HG02943 (cell line): ENCODE results near the gene CFL1.
"Not testable (repeated sequence)": the region's sequence is repeated elsewhere in the genome, so short reads cannot be mapped to it uniquely, and the experiment has no call there.

ENCODE experiments used
- ATAC-seq: cut with Tn5 transposase; IDR thresholded peaks from one replicate; pipeline ENCODE4 v1.9.1; 2021; ENCODE audit warnings: mild to moderate bottlenecking, low read depth, moderate library complexity; ENCODE audit not compliant: unreplicated experiment

The CFL1 gene

DNA sequence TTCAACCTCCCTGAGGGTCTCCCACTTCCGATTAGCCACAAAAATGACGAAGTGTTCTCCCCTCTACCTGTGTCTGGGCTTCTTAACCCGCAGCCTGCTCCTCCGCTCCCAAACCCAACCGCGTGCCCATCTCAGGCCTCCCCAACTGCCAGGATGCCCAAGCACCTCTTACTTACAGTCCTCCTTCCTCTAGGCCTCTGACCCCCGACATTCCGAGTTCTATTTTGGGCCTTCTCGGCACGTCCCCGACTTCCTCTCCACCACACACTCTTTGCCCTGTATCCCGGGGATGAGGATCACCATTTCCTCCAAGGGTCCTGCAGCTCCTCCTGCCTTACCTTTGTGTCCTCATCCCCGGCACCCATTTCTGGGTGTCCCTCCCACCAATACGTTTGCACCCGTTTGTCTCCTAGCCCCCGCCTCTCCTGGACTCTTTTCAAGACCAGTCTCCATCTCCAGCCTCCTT, 1.9 kb upstream of the CFL1 start:
- ATAC-seq: no peak

DNA sequence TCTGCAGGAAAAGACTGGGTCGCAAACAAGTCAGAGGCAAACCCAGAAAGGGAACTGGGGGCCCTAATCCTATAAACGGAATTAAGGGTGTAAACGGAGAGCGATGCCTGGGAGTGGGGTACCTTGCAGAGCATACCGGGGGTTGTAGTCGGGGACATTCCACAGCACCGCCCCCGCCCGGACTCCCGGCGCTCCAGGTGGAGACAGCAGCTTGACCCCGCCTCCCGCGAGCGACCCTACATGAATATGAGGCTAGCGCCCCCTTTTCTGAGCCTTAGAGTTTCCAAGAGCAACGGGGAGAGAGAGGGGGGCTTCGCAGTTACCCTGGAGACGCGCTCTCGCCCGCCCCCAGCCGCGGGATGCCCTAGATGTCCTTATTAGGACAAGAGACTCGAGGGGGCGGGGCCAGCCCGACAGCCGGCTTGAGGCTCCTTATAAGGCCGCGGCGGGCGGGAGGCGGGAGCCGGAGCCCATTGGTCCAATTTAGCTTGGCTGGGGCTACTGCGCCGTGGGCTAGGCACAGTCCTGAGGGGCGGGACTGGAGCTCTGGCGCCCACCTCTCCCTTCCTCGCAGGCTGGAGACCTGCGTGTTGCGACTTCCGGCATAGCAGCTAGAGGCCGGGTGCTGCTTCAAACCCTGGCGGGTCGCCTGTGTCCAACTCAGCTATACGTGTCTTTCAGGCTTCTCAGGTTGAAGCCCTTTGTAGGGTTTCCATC, 1.3 kb upstream of the CFL1 start:
- ATAC-seq: peak; percentile 52

DNA sequence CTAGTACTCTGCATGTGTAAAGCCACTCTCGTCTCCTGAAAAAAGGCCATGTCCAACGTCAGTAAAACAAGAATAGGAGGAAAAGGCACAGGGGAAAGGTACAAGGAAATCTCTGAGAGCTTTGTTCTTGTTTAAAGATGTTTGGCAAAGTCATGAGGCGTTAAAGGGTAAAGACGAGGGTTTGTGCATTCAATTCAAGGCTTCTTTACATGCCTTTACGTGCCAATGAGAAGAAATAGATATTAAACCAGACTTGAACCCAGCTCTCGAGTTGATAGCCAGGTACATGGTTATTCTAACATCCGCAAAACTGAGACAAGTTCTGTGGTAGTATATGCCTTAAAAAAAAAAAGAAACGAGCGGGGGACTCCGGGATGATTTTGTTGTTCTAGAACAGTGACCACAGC, 704 bp upstream of the CFL1 start:
- no peak for ATAC-seq

DNA sequence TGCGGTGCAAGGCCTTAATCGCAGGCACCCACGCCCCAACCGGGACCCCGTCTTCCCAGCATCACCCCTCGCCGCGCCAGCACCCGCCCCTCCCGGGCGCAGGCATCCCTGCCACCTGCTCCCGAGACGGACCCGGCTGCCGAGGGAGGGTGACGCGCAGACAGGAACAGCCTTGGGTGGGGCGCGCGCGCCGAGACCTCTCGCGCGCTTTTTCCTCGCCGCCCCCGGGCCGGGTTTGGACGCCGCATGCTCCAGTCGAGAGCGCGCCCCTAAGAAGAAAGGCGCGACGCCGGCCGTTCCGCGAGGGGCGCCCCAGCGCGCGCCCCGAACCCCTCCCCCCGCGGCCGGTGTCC, 504 bp downstream of the CFL1 start:
- no peak for ATAC-seq

DNA sequence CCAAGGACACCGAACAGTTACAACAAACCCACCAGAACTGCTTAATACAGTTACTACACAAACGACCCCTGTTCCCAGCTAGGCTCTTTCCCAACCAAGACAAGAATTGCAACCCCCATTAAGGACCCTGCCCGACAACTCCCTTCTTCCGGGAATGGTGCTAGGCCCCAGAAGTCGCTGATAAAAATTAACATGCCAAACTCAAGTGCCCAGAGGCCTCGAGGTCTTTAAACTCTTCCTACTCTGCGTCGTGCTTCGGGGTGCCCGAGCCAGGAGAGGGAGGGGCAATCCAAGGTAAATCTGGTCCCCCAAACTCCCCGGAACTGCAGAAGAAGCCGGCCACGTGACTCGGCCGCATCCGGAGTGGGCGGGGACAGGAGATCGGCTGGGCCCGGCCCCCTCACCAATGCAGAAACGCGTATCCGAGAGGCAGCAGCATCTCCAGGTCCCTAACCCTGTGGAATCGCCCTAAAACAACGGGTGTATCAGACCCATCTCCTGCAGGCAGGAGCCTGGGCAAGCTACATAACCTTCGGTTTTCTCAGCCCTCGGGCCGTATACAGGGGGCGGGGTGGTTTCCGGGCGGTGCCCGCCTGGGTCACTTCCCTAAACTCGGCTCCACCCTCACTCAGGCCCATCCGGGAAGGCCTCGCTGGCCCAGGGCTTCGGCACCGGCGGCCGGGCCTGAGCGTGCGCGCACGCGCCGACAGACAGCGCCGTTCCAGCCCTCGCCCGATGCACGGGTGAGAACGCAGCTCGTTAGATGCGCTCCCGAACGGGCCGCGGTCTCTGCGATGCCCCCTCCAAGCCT, 1.1 kb downstream of the CFL1 start:
- ATAC-seq: no peak

DNA sequence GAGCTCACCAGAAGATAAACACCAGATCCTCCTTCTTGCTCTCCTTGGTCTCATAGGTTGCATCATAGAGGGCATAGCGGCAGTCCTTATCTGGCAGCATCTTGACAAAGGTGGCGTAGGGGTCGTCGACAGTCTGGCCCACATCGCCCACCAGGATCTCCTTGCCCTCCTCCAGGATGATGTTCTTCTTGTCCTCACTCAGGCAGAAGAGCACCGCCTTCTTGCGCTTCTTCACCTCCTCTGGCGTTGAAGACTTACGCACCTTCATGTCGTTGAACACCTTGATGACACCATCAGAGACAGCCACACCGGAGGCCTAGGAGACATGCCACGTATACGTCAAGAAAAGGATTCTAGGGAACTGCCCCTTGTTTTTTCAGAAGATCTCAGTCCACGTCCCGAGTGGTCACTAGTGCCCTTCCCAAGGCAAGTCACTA, 2.0 kb downstream of the CFL1 start:
- ATAC-seq: no peak

DNA sequence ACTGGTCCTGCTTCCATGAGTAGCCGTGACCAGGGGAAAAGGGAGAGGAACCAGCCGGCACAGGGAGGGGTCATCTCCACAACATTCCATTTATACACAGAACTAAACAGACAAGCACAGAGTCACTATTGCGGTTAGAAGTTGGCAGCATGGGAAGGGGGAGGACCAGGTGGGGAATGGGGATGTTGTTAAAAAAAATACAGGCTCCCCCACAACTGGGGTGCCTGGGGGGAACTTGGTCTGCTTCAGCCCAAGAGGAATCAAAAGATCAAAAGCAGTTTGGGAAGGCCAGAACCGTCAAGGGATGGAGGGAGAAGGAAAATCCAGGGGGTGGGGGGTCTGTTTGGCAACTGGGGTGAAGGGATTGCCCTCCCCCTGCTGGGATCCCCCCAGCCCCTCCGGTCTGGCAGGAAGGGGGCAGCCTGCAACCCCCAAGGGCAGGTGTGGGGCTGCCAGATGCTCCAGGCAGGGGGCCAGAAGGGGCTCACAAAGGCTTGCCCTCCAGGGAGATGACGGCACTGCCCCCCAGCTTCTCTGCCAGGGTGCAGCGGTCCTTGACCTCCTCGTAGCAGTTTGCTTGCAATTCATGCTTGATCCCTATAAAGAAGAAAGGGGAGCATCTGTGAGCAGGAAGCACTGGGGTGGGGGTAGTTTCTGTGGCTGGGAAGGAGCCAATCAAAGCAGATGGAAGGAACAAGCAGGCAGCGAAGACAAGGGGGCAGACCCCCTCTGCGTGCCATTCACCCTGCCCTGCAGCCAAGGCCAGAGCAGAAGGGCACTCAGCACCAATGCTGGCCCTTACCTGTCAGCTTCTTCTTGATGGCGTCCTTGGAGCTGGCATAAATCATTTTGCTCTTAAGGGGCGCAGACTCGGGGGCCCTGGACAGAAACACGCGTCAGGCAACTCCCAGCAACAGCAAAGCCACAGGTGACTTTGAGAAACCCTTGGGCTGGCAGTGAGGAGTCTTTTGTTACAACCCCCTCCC, 2.8 kb downstream of the CFL1 start:
- ATAC-seq: no peak

DNA sequence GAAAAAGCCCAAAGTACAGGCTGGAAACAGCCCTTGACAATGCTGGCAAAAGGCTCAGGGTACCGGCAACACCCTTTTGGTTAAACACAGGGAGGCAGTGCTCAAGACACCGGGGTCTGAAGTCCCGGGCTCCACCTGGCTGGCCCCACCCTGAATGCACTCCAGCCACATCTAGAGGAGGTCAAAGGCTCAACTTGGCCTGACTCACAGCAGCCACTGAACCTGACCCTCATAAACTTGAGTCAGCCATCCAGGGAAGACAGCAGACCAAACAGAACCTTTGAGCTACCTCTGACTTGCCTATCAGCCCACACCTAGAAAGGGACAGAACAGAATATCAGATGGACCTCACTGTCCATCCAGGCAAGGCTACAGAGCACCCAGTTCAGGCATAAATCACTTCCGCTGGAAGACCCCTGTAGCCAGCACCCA, 3.8 kb downstream of the CFL1 start:
- ATAC-seq: no peak

DNA sequence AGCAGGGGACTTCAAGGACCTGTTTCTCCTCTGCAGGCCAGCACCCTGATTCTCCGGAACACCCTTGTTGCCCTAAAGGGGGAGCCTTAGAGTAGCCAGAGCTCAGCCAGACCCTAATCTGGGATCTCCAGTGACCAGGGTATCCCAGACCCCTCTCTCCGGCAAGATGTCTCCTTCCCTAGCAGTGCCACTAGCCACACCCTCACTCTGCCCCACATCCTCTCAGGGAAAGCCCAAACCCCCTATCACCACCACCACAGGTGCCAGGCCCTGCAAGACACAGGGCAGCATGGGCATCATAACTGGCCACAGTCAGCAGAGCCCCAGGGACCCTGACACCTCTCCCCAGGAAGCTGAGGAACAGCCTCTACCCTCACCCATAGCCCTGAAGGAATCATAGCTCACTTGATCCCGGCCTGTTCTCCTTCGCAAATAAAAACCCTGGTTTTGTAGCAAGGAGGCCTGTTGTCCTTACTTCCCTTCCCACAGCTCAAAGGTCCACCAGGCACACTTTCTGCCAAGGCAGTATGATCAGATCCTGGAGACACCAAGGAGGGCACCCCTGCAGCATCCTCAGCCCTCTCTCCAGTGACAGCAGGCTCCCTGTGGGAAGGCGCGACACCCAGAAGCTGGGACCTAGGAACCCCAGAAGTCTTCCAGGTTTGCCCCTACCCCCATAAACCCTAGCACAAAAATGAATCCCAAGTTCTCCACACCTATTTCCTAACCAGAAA, 4.6 kb downstream of the CFL1 start:
- no peak for ATAC-seq

DNA sequence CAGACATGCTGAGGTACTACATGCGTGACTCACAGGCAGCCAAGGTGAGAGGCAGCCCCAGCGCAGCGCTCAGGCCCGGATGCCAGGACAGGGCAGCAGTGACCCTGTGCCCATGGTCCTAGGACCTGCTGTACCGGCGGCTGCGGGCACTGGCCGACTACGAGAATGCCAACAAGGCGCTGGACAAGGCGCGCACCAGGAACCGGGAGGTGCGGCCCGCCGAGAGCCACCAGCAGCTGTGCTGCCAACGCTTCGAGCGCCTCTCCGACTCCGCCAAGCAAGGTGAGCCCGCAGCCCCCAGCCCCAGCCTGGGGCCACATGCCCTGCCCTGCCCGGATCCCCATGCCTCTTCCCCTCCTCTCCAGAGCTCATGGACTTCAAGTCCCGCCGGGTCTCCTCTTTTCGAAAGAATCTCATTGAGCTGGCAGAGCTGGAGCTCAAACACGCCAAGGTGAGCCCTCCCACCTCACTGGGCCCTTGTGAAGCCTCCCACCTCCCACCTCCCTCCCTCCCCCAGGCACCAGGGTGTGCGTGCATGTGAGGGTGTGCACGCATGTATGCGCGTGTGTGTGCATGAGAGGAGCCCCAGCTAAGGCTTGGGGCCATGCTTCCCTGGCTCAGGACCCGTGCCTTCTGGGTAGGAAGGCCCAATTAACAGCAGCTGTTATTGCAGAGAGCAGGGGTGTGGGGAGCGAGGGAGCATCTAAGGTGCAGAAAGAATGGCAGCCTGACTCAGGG, 5.3 kb downstream of the CFL1 start:
- ATAC-seq: no peak

DNA sequence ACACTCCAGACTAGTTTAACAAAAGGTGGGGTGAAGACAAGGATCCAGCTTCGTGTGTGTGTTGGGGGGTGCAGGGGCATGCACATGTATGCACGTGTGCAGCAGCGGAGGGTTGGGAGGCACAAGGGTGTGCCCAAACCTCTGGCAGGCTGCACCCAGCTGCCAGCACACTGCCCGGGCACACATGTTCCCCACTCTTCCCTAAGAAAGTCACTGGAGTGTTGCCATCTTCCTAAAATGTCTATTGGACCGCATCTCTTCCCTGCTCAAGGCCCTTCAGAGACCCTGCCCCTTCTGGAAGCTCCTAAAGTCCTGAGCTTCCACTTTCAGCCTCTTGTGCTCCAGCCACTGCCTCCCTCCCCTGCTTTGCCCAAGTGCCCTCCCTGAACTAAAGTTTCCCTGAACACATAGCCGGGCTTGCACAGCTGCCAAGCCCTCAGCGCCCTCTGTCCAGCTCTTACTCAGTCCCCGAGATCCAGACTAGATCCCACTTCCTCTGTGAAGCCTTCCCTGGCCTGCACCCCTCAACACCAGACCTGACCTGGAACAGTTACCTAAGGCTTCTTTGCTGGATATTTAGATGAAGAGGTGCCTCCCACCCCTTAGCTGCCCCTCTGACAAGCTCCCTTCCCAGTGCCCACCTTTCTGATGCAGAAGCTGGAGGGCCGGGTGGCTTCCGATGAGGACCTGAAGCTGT, 6.0 kb downstream of the CFL1 start:
- ATAC-seq: no peak

DNA sequence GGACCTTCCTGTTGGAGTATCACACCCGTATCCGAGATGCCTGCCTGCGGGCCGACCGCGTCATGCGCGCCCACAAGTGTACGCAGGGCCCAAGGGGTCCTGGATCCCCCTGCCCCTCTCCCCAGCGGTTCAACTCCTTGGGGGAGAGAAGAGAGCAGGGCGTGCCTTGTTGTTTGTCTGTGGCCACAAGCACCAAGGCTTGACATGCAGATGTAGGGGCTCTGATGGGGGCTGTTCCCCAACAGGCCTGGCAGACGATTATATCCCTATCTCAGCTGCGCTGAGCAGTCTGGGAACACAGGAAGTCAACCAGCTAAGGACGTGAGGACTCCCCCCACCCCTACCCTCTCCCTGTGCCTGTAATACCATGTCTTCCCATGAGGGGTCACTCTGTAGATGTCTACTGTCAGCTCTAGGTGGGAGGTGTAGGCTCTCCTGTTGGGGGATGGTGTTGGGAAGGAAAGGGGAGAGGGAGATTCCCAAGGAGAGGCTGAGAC, 6.8 kb downstream of the CFL1 start:
- no peak for ATAC-seq

DNA sequence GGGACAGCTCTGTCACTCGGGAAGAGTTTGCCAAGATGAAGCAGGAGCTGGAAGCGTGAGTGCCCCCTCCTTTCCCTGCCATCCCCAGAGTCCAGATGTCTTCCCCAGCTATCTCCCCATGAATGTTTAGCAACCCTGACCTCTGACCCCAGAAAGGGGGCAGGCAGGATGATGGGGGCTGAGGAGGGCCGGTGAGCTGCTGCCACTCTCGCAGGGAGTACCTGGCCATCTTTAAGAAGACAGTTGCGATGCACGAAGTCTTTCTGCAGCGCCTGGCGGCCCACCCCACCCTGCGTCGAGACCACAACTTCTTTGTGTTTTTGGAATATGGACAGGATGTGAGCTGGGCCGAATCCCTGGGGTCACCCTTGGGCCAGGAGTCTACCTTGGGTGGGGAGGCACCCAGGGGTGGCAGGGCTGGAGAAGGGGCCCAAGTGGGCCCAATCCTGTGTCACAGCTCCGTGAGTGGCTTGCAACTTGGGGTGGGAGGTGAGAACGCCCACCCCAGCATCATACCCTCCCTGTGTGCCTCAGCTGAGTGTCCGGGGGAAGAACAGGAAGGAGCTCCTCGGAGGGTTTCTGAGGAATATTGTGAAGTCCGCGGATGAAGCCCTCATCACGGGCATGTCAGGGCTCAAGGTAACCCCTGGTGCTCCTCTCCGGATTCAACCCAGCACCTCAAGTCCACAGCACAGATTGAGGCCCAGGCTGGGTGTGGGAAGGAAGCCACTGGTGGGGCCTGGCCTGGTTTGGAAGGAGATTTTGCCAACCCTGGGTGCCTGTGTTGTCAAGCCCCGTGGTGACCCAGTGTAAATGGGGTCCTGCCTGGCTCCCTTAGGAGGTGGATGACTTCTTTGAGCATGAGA, 7.5 kb downstream of the CFL1 start:
- no peak for ATAC-seq

DNA sequence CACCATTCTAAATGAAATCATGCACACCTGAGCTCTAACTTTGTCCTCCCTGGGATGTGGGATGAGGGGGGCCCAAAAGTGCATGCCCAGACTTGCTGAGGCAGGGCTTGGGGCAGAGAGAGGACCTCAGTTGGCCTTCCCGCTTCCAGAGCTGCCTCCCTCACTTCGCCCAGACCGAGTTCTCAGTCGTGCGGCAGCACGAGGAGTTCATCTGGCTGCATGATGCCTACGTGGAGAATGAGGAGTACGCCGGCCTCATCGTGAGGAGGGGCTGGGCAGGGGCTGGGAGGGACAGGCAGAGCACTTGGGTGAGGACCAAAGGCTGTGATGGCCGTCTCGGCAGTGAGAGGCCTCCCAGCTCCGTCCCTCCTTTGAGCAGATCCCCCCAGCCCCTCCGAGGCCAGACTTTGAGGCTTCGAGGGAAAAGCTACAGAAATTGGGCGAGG, 8.2 kb downstream of the CFL1 start:
- no peak for ATAC-seq

DNA sequence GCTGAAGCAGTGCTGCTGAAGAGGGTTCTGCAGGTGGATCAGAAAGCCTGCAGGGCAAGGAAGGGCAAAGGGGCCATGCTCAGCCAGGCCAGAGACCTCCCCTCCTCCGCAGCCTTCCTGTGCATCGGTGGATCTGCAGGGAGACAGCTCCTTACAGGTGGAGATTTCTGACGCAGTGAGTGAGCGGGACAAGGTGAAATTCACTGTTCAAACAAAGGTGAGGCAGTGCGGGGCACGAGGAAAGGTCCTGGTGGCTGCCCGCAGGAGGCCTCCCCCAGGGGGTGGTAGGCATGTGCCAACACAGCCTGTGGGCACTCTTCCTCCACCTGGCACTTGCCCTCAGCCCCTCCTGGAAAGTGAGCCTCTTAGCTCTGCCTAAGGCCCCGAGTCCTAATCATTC, 8.6 kb downstream of the CFL1 start:
- ATAC-seq: no peak

DNA sequence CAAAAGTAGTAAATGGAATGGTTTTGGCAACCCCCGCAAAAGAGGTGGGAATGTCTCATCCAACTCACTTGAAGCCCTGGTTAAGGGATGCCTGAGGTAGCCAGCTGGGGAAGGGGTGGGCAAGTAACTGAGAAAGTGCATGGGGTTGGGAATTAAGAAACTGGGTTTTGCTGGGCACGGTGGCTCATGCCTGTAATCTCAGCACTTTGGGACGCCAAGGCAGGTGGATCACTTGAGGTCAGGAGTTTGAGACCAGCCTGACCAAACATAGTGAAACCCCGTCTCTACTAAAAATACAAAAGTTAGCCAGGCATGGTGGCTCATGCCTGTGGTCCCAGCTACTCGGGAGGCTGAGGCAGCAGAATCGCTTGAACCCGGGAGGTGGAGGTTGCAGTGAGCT, 9.3 kb downstream of the CFL1 start:
- ATAC-seq: not testable (repeated sequence)

DNA sequence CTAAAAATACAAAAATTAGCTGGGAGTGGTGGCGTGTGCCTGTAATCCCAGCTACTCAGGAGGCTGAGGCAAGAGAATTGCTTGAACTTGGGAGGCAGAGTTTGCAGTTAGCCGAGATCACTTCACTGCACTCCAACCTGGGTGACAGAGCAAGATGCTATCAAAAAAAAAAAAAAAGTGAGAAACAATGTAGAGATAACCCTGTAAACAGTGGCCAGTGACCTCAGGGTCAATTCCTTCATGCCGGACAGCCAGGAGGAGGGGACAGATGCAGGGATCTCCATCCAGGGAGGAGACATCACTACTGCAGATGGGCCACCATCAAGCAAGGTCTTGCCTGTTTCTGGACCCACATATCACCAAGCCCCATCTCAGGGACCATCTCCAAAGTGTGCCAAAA, 10.2 kb downstream of the CFL1 start:
- no peak for ATAC-seq
